Activated effector memory CD4-positive, alpha-beta T cell treated with Interleukin-2 at 50 U/mL for 16 hours (primary cell): ENCODE results near the gene DMD.

Source experiments
- DNase-seq: peaks from one replicate; pipeline ENCODE4 v3.0.0-alpha.2; 2020

The DMD gene

GRCh38 chrX:31199840-31200114, 2011.6 kb downstream of the DMD start:
- DNase-seq: no peak

GRCh38 chrX:31199056-31199839, 2012.1 kb downstream of the DMD start:
- DNase-seq: no peak

GRCh38 chrX:31190221-31190975, 2021.0 kb downstream of the DMD start:
- no peak for DNase-seq

GRCh38 chrX:31186693-31187338, 2024.5 kb downstream of the DMD start:
- no peak for DNase-seq

GRCh38 chrX:31185884-31186283, 2025.5 kb downstream of the DMD start:
- DNase-seq: no peak

- no peak for DNase-seq
These were observed 2029.9 kb downstream of the DMD start for GRCh38 chrX:31181377-31182000.

GRCh38 chrX:31179203-31179602, 2032.1 kb downstream of the DMD start:
- DNase-seq: no peak

- DNase-seq: no peak
These were observed 2032.6 kb downstream of the DMD start for GRCh38 chrX:31178769-31179125.

- DNase-seq: no peak
These were observed 2033.1 kb downstream of the DMD start for GRCh38 chrX:31178064-31178768.

GRCh38 chrX:31170792-31171191, 2040.6 kb downstream of the DMD start:
- DNase-seq: no peak

GRCh38 chrX:31168551-31168950, 2042.8 kb downstream of the DMD start:
- DNase-seq: no peak

GRCh38 chrX:31166832-31167231, 2044.5 kb downstream of the DMD start:
- no peak for DNase-seq

- no peak for DNase-seq
These were observed 2044.9 kb downstream of the DMD start for GRCh38 chrX:31166416-31166815.

- no peak for DNase-seq
These were observed 2045.9 kb downstream of the DMD start for GRCh38 chrX:31165241-31166035.

- DNase-seq: no peak
These were observed 2056.4 kb downstream of the DMD start for GRCh38 chrX:31154946-31155345.

GRCh38 chrX:31153475-31154047, 2057.8 kb downstream of the DMD start:
- no peak for DNase-seq

GRCh38 chrX:31147175-31147574, 2064.2 kb downstream of the DMD start:
- no peak for DNase-seq

GRCh38 chrX:31139961-31140360, 2071.4 kb downstream of the DMD start:
- no peak for DNase-seq

- no peak for DNase-seq
These were observed 2073.2 kb downstream of the DMD start for GRCh38 chrX:31138124-31138523.

GRCh38 chrX:31136144-31136611, 2075.2 kb downstream of the DMD start:
- no peak for DNase-seq

GRCh38 chrX:31132821-31133241, 2078.5 kb downstream of the DMD start:
- no peak for DNase-seq
